Measurements from ENCODE around the gene THOC6. TPM values are rescaled to one million over a fixed set of nuclear protein-coding genes. Genes with fewer than 3 reads are reported as not detected.
A peak's percentile ranks its signal among the peaks of the same experiment; 100 is the strongest.

The THOC6 gene
- total RNA-seq, 1 experiment from 2014 or later: 68.2 TPM

GRCh38 chr16:3001316-3001715 is 22.5 kb upstream of the THOC6 start:
- TF ChIP-seq, protein P1, sequence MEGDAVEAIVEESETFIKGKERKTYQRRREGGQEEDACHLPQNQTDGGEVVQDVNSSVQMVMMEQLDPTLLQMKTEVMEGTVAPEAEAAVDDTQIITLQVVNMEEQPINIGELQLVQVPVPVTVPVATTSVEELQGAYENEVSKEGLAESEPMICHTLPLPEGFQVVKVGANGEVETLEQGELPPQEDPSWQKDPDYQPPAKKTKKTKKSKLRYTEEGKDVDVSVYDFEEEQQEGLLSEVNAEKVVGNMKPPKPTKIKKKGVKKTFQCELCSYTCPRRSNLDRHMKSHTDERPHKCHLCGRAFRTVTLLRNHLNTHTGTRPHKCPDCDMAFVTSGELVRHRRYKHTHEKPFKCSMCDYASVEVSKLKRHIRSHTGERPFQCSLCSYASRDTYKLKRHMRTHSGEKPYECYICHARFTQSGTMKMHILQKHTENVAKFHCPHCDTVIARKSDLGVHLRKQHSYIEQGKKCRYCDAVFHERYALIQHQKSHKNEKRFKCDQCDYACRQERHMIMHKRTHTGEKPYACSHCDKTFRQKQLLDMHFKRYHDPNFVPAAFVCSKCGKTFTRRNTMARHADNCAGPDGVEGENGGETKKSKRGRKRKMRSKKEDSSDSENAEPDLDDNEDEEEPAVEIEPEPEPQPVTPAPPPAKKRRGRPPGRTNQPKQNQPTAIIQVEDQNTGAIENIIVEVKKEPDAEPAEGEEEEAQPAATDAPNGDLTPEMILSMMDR (conservative IDR thresholded peaks at IDR 0.05): 0 out of 3 replicates have a peak, but pooled peaks have one; percentile 17
- Histone ChIP-seq H3T11ph (ENCODE audit: low read length) (no peak overlapping the region), H3K9me3 (ENCODE audit: control insufficient read depth, low read depth, low read length) (no peaks in the 10 kb centered on the region), H2AK5ac (ENCODE audit: insufficient read length, low read length) (no peak overlapping the region), H2BK120ac (ENCODE audit: low read depth, low read length, poor library complexity, severe bottlenecking) (no peak overlapping the region), H3K4me1 (ENCODE audit: insufficient read depth, low read length) (peaks cover under 1% of the 10 kb centered on the region; the same call in 1 of the 2 replicates), H2BK5ac (ENCODE audit: insufficient read length, low read length) (no peak overlapping the region), H4K20me1 (ENCODE audit: control insufficient read depth, insufficient read depth, insufficient read length) (peaks cover 2% of the 10 kb centered on the region), H3K79me2 (ENCODE audit: insufficient read depth, low read length) (no peaks in the 10 kb centered on the region), H4K91ac (ENCODE audit: insufficient read length, low read depth, low read length) (no peak overlapping the region), H3K9ac (ENCODE audit: extremely low read depth, insufficient read length, low read length) (no peak overlapping the region), H3K18ac (ENCODE audit: insufficient read length, low read depth, low read length) (no peak overlapping the region), H2BK12ac (ENCODE audit: insufficient read length, low read depth, low read length) (no peak overlapping the region), H4K5ac (ENCODE audit: insufficient read length, low read depth, low read length) (no peak overlapping the region), H3K23ac (ENCODE audit: insufficient read length, low read depth, low read length) (no peak overlapping the region), H3K27me3 (ENCODE audit: insufficient read depth, low read length) (no peaks in the 10 kb centered on the region), H3K79me1 (ENCODE audit: insufficient read depth, low read depth, low read length, poor library complexity, severe bottlenecking) (no peaks in the 10 kb centered on the region), H2AFZ (ENCODE audit: low read length) (no peak overlapping the region), H2BK20ac (ENCODE audit: low read depth, low read length, poor library complexity, severe bottlenecking) (no peak overlapping the region), H3K27ac (ENCODE audit: insufficient read length, low read depth, low read length) (no peak overlapping the region), H3K23me2 (ENCODE audit: insufficient read length, low read depth, low read length, poor library complexity, severe bottlenecking) (no peaks in the 10 kb centered on the region), H3K14ac (ENCODE audit: insufficient read depth, low read length) (no peak overlapping the region; the same call in 1 of the 2 replicates), H3K4me2 (ENCODE audit: insufficient read depth, insufficient read length, low read length) (no peak overlapping the region), H4K8ac (replicated peaks; ENCODE audit: insufficient read length, low read depth, low read length) (no peak overlapping the region), H3K4ac (ENCODE audit: low read depth, low read length) (no peak overlapping the region), H3K56ac (ENCODE audit: insufficient read length, low read depth, low read length) (no peak overlapping the region), H2BK15ac (ENCODE audit: low read depth, low read length) (no peak overlapping the region)
- H3K4me1 Mint-ChIP-seq: peaks cover 12 to 34% of the 10 kb centered on the region in 2 experiments
- WGBS (ENCODE audit: extremely low coverage, insufficient read length, low lambda C conversion rate): no CpG with 5 or more reads among the region's 12 CpGs
- H3K4me3 Mint-ChIP-seq: no peak overlapping the region
- H3K36me3 Mint-ChIP-seq (ENCODE audit: insufficient read depth in 1 of 3, low read depth in 3 of 3): peaks cover 0 to 7% (median 0%) of the 10 kb centered on the region in 3 experiments; a peak in 3 of 7 replicates
- DNase-seq: peak; percentile 76
- no peak overlapping the region for H3K27ac Mint-ChIP-seq
- H3K27me3 Mint-ChIP-seq (ENCODE audit: low read depth): no peaks in the 10 kb centered on the region; the same call in none of the 2 replicates
- no peaks in the 10 kb centered on the region for H3K9me3 Mint-ChIP-seq

Measured in H9 (cell line).